Endothelial cell of umbilical vein (primary cell): ENCODE measurements around the gene CNOT6L. TPM values are rescaled to one million over a fixed set of nuclear protein-coding genes. Genes with fewer than 3 reads are reported as not detected.
A peak's percentile ranks its signal among the peaks of the same experiment; 100 is the strongest.

ENCODE experiments used
- BruUV-seq: library from RNA; stranded (reverse); fragments of 400-500 nt; replicated peaks from 2 replicates; lab custom pipeline; 2021; lab: Mats Ljungman, UMichigan
- CTCF ChIA-PET: fragments of 300-600, 350-600 bp; sonication (Branson Sonifier 250); formaldehyde crosslinking; loops from one replicate; lab custom pipeline; 2021; ENCODE audit warnings: antibody characterized with exemption, inconsistent platforms; lab: Charles Lee
- POLR2A ChIA-PET: fragments of 300-600, 350-600 bp; sonication (Branson Sonifier 250); formaldehyde crosslinking; loops from one replicate; lab custom pipeline; 2021; ENCODE audit warnings: antibody characterized with exemption, inconsistent platforms; lab: Charles Lee
- DNase-seq: peaks from one replicate; pipeline ENCODE4 v3.0.0-alpha.2; 2011; ENCODE audit warnings: low read depth, low spot score
- FAIRE-seq: peaks from 2 replicates; lab custom pipeline; 2011; peaks lifted over from hg19 to GRCh38; lab: Jason Lieb, UNC
- H2AFZ ChIP-seq: 2 replicates; pipeline ENCODE4 v1.6.0; 2012; ENCODE audit warnings: low read depth, low read length, control low read depth, inconsistent platforms
- H3K27ac ChIP-seq: 2 replicates; pipeline ENCODE4 v1.5.1; 2011; ENCODE audit warnings: low read depth, mild to moderate bottlenecking, control low read depth, low read length, moderate library complexity; ENCODE audit not compliant: insufficient read depth
- H3K27me3 ChIP-seq, 2 experiments: 2 replicates each; pipeline versions ENCODE4 v1.6.0 to v1.6.1; 2011; ENCODE audit warnings: low read length in 2 of 2, mixed read lengths in 1 of 2; ENCODE audit not compliant: control insufficient read depth in 2 of 2, insufficient read depth in 2 of 2
- H3K36me3 ChIP-seq, 2 experiments: 2 replicates in 1 of 2; 3 replicates in 1 of 2; pipeline ENCODE4 v1.5.1; 2011; ENCODE audit warnings: low read length in 2 of 2, mild to moderate bottlenecking in 1 of 2, moderate library complexity in 1 of 2; ENCODE audit not compliant: control insufficient read depth in 2 of 2, insufficient read depth in 2 of 2; ENCODE audit errors: extremely low read depth in 1 of 2
- H3K4me1 ChIP-seq: 3 replicates; pipeline ENCODE4 v1.5.1; 2011; ENCODE audit warnings: mild to moderate bottlenecking, low read length; ENCODE audit not compliant: control insufficient read depth, insufficient read depth; ENCODE audit errors: extremely low read depth
- H3K4me2 ChIP-seq: 2 replicates; pipeline ENCODE4 v1.6.1; 2011; ENCODE audit warnings: low read length, control low read depth, mixed read lengths; ENCODE audit not compliant: insufficient read depth
- H3K4me3 ChIP-seq, 3 experiments: fragments of 200-600 bp in 1 of 3; sonication (generic), shearing (Covaris generic) in 1 of 3; replicated peaks in 1 of 3; 2 replicates each; pipeline ENCODE4 v1.5.1; 2011 to 2016; ENCODE audit warnings: control low read depth in 3 of 3, low read length in 3 of 3, mild to moderate bottlenecking in 2 of 3, inconsistent platforms in 1 of 3, low read depth in 1 of 3, moderate library complexity in 1 of 3; ENCODE audit not compliant: insufficient read depth in 1 of 3
- H3K79me2 ChIP-seq: 2 replicates; pipeline ENCODE4 v1.6.0; 2012; ENCODE audit warnings: low read length, inconsistent platforms; ENCODE audit not compliant: control insufficient read depth, insufficient read depth
- H3K9ac ChIP-seq: replicated peaks from 2 replicates; pipeline ENCODE3; 2011; ENCODE audit warnings: low read length, control low read depth; ENCODE audit not compliant: insufficient read depth; ENCODE audit errors: extremely low read depth
- H3K9me1 ChIP-seq: replicated peaks from 3 replicates; pipeline ENCODE4 v1.6.0; 2011; ENCODE audit warnings: mild to moderate bottlenecking, low read length; ENCODE audit not compliant: control insufficient read depth, insufficient read depth; ENCODE audit errors: extremely low read depth
- H3K9me3 ChIP-seq: replicated peaks from 2 replicates; pipeline ENCODE4 v1.5.1; 2012; ENCODE audit warnings: low read length, inconsistent platforms; ENCODE audit not compliant: control insufficient read depth, insufficient read depth
- H4K20me1 ChIP-seq: replicated peaks from 2 replicates; pipeline ENCODE3; 2011; ENCODE audit warnings: mild to moderate bottlenecking, low read length; ENCODE audit not compliant: control insufficient read depth, insufficient read depth; ENCODE audit errors: extremely low read depth
- FOS ChIP-seq: IDR thresholded peaks from 2 replicates; pipeline ENCODE4 v1.6.1; 2011; ENCODE audit warnings: mild to moderate bottlenecking, low read length, moderate library complexity, borderline replicate concordance; ENCODE audit not compliant: insufficient read depth
- MYC ChIP-seq: IDR thresholded peaks from one replicate; pipeline ENCODE4 v1.6.1; 2011; ENCODE audit warnings: mild to moderate bottlenecking, low read depth, low read length
- POLR2A ChIP-seq: IDR thresholded peaks from 2 replicates; pipeline ENCODE4 v1.6.1; 2012; ENCODE audit warnings: low read depth, mild to moderate bottlenecking, control low read depth, low read length
- POLR2AphosphoS5 ChIP-seq: IDR thresholded peaks from 2 replicates; pipeline ENCODE4 v1.6.1; 2012; ENCODE audit warnings: low read depth, mild to moderate bottlenecking, control low read depth, low read length, moderate library complexity; ENCODE audit not compliant: insufficient read depth
- dilution Hi-C: fragments of 300-500 bp; cut with MboI; formaldehyde crosslinking; loops from one replicate; pipeline ENCODE4 v1.15.0; 2019; ENCODE audit warnings: low sequenced_read_pairs; ENCODE audit not compliant: extremely low pct_ligation_motif_present
- intact Hi-C: fragments of 100-400 bp; cut with micrococcal nuclease; formaldehyde crosslinking; loops from one replicate; pipeline ENCODE4 v1.10.0; 2022
- polyA plus RNA-seq, 4 experiments: library from polyadenylated mRNA; depleted of rRNA in 3 of 4; stranded (reverse) in 3 of 4; unstranded in 1 of 4; fragments of >200 nt; gene quantifications; 2 replicates each; pipeline versions ENCODE4 v1.2.1 to v1.2.3, GENCODE V29; 2011 to 2012; ENCODE audit warnings: missing spikeins in 1 of 4
- total RNA-seq: library from RNA; stranded (reverse); gene quantifications from 2 replicates; pipeline ENCODE4 v1.2.3, GENCODE V29; 2021
- TF ChIP-seq, protein P1 (sequence below): IDR thresholded peaks from 2 replicates; pipeline ENCODE4 v1.6.1; 2011; ENCODE audit not compliant: insufficient read depth, insufficient read length
- TF ChIP-seq, protein P2 (sequence below), 2 donors: IDR thresholded peaks; 1 replicate in 1 of 2; 2 replicates in 1 of 2; pipeline ENCODE4 v1.5.1; 2011; ENCODE audit warnings: low read length in 2 of 2, mild to moderate bottlenecking in 2 of 2, moderate library complexity in 2 of 2, control low read depth in 1 of 2, inconsistent platforms in 1 of 2, low read depth in 1 of 2; ENCODE audit not compliant: insufficient read depth in 1 of 2; ENCODE audit errors: extremely low read depth in 1 of 2

The CNOT6L gene
- total and polyA plus RNA-seq, 2 donors (not counting 3 experiments of a cell fraction or from before 2014, with no cell fraction given): 8.5 to 60.7 TPM

GRCh38 chr4:77862478-77863216, 43.5 kb upstream of the CNOT6L start, which contains the start of gene MRPL1:
Gene MRPL1 (plus strand): TSS chr4:77862830. CDS start chr4:77862849, 19 bp downstream.
- Histone ChIP-seq H3K27me3 (no peaks in the 10 kb centered on the region), H3K79me2 (peaks cover 46% of the 10 kb centered on the region), H3K4me3 (peak within 1 kb of the TSS; percentile 86 to 98 (median 88)), H2AFZ (peak within 1 kb of the TSS; percentile 83), H3K9me1 (no peaks in the 10 kb centered on the region), H3K4me2 (peak within 1 kb of the TSS; percentile 98), H3K27ac (peak within 1 kb of the TSS; percentile 100), H3K9ac (peak within 1 kb of the TSS; percentile 100), H3K9me3 (no peaks in the 10 kb centered on the region), H4K20me1 (no peaks in the 10 kb centered on the region), H3K4me1 (peaks cover 14% of the 10 kb centered on the region), H3K36me3 (no peaks in the 10 kb centered on the region)
- DNase-seq (peak; percentile 97), FAIRE-seq (peak; percentile 88)
- dilution Hi-C loops: no loop called here
- intact Hi-C loops: loop anchor here (1.0 to 5.0 kb wide), 12 partner anchors 8 to 1790 kb away; partner anchors contain the start of genes BMP2K, CCNI and FRAS1
- ChIA-PET POLR2A (interaction anchor here (0.7 to 2.0 kb wide), 9 partner anchors 11 to 164 kb away, joined by 3 to 25 read pairs (median 5); partner anchors contain the start of gene CNOT6L), CTCF (interaction anchor here (0.7 to 1.7 kb wide), 30 partner anchors 8 to 243 kb away, joined by 3 to 20 read pairs (median 4); partner anchors contain the start of gene FRAS1)
- peak; percentile 15 for TF ChIP-seq FOS
- peak; percentile 91 for TF ChIP-seq POLR2A
- TF ChIP-seq, protein P1, sequence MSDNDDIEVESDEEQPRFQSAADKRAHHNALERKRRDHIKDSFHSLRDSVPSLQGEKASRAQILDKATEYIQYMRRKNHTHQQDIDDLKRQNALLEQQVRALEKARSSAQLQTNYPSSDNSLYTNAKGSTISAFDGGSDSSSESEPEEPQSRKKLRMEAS: peak; percentile 51
- TF ChIP-seq, protein P2, sequence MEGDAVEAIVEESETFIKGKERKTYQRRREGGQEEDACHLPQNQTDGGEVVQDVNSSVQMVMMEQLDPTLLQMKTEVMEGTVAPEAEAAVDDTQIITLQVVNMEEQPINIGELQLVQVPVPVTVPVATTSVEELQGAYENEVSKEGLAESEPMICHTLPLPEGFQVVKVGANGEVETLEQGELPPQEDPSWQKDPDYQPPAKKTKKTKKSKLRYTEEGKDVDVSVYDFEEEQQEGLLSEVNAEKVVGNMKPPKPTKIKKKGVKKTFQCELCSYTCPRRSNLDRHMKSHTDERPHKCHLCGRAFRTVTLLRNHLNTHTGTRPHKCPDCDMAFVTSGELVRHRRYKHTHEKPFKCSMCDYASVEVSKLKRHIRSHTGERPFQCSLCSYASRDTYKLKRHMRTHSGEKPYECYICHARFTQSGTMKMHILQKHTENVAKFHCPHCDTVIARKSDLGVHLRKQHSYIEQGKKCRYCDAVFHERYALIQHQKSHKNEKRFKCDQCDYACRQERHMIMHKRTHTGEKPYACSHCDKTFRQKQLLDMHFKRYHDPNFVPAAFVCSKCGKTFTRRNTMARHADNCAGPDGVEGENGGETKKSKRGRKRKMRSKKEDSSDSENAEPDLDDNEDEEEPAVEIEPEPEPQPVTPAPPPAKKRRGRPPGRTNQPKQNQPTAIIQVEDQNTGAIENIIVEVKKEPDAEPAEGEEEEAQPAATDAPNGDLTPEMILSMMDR (IDR thresholded peaks at IDR 0.05; ENCODE audit: extremely low read depth in 1 of 2, insufficient read depth in 1 of 2, low read depth in 1 of 2, low read length in 2 of 2): no peak
- TF ChIP-seq MYC: peak; percentile 3
- TF ChIP-seq POLR2AphosphoS5: peak; percentile 90
- no TSS peak for BruUV-seq
